Measurements from ENCODE around the gene ZKSCAN4.

Gene ZKSCAN4

DNA sequence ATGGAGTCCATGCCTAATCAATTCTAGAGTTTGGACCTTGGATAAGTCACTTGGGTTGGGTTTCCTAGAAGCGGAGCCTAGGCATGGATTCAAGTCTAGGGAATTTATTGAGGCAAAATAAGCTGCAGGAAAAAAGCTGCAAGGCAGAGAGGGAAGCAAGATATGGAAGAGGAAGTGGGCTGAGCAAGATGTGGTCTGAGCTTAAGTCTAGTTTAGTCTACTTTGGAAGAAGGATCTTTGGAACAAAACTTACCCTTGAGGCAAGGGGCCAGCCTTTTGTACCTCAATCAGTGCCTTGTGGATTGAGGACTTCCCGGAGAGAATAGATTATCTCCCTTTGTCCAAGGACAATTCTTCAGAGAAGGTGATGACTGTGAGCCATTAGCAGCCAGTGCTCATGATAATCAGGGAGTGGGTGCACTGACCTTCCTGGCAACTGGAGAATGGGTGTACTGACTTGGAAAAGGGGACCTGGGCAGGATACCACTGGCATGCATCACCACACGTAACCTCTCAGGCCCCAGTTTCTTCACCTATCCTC, 16.1 kb downstream of the ZKSCAN4 start:
- no peak for TF ChIP-seq YY1 (IDR thresholded peaks at IDR 0.05; ENCODE audit: low read depth)
- TF ChIP-seq EGR1 (IDR thresholded peaks at IDR 0.05), result no peak
- TF ChIP-seq, protein P1, sequence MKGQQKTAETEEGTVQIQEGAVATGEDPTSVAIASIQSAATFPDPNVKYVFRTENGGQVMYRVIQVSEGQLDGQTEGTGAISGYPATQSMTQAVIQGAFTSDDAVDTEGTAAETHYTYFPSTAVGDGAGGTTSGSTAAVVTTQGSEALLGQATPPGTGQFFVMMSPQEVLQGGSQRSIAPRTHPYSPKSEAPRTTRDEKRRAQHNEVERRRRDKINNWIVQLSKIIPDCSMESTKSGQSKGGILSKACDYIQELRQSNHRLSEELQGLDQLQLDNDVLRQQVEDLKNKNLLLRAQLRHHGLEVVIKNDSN (IDR thresholded peaks at IDR 0.05), result no peak
- TF ChIP-seq CREB1 (IDR thresholded peaks at IDR 0.05; ENCODE audit: low read depth), result no peak
- TF ChIP-seq, protein P2, sequence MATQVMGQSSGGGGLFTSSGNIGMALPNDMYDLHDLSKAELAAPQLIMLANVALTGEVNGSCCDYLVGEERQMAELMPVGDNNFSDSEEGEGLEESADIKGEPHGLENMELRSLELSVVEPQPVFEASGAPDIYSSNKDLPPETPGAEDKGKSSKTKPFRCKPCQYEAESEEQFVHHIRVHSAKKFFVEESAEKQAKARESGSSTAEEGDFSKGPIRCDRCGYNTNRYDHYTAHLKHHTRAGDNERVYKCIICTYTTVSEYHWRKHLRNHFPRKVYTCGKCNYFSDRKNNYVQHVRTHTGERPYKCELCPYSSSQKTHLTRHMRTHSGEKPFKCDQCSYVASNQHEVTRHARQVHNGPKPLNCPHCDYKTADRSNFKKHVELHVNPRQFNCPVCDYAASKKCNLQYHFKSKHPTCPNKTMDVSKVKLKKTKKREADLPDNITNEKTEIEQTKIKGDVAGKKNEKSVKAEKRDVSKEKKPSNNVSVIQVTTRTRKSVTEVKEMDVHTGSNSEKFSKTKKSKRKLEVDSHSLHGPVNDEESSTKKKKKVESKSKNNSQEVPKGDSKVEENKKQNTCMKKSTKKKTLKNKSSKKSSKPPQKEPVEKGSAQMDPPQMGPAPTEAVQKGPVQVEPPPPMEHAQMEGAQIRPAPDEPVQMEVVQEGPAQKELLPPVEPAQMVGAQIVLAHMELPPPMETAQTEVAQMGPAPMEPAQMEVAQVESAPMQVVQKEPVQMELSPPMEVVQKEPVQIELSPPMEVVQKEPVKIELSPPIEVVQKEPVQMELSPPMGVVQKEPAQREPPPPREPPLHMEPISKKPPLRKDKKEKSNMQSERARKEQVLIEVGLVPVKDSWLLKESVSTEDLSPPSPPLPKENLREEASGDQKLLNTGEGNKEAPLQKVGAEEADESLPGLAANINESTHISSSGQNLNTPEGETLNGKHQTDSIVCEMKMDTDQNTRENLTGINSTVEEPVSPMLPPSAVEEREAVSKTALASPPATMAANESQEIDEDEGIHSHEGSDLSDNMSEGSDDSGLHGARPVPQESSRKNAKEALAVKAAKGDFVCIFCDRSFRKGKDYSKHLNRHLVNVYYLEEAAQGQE (IDR thresholded peaks at IDR 0.05; ENCODE audit: low read depth), result no peak
- no peak for TF ChIP-seq ZBTB7A (IDR thresholded peaks at IDR 0.05; ENCODE audit: low read depth)
- TF ChIP-seq FOXM1 (IDR thresholded peaks at IDR 0.05; ENCODE audit: borderline replicate concordance, low read depth), result no peak
- no peak for TF ChIP-seq RAD21 (IDR thresholded peaks at IDR 0.05; ENCODE audit: low read depth)
- TF ChIP-seq, protein P3, sequence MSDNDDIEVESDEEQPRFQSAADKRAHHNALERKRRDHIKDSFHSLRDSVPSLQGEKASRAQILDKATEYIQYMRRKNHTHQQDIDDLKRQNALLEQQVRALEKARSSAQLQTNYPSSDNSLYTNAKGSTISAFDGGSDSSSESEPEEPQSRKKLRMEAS (IDR thresholded peaks at IDR 0.05), result no peak
- no peak for TF ChIP-seq TEAD4 (IDR thresholded peaks at IDR 0.05)
- TF ChIP-seq TCF12 (IDR thresholded peaks at IDR 0.05; ENCODE audit: low read depth), result no peak
- TF ChIP-seq NFIC (IDR thresholded peaks at IDR 0.05), result no peak
- TF ChIP-seq EP300 (IDR thresholded peaks at IDR 0.05; ENCODE audit: borderline replicate concordance), result no peak

DNA sequence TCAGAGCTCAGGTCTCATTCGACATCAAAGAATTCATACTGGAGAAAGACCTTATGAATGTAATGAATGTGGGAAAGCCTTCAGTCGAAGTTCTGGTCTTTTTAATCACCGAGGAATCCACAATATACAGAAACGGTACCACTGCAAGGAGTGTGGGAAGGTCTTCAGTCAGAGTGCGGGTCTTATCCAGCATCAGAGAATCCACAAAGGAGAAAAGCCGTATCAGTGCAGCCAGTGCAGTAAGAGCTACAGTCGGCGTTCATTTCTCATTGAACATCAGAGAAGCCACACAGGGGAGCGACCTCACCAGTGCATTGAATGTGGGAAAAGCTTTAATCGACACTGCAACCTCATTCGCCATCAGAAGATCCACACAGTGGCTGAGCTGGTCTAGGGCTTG, 19.3 kb downstream of the ZKSCAN4 start:
- TF ChIP-seq EP300 (IDR thresholded peaks at IDR 0.05; ENCODE audit: borderline replicate concordance) (no peak), CEBPB (IDR thresholded peaks at IDR 0.05) (no peak), CREB1 (IDR thresholded peaks at IDR 0.05; ENCODE audit: low read depth) (no peak), TAF1 (IDR thresholded peaks at IDR 0.05; ENCODE audit: low read depth) (no peak), YY1 (IDR thresholded peaks at IDR 0.05; ENCODE audit: low read depth) (no peak), NFIC (IDR thresholded peaks at IDR 0.05) (no peak), ZBTB7A (IDR thresholded peaks at IDR 0.05; ENCODE audit: low read depth) (no peak), EGR1 (IDR thresholded peaks at IDR 0.05) (no peak), TEAD4 (IDR thresholded peaks at IDR 0.05) (no peak)
- TF ChIP-seq, protein P1 (IDR thresholded peaks at IDR 0.05), result no peak
- TF ChIP-seq, protein P3 (IDR thresholded peaks at IDR 0.05), result no peak
- TF ChIP-seq, protein P2 (IDR thresholded peaks at IDR 0.05; ENCODE audit: low read depth), result no peak

DNA sequence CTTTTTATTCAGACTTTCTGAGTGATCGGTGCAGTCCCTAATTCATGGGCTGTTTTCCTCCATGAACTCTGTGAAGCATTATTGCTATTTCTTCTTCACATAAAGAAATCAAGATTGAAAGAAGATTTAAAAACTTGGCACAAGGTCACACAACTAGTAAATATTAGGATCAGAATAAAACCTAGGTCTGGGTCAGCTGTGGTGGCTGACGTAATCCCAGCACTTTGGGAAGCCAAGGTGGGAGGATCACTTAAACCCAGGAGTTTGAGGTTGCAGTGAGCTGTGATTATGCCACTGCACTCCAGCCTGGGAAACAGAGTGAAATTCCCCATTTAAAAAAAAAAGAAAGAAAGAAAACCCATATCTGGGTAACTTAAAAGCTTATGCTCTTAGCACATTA, 25.6 kb downstream of the ZKSCAN4 start:
- no peak for TF ChIP-seq RAD21 (IDR thresholded peaks at IDR 0.05; ENCODE audit: low read depth)
- no peak for TF ChIP-seq CEBPB (IDR thresholded peaks at IDR 0.05)
- TF ChIP-seq TAF1 (IDR thresholded peaks at IDR 0.05; ENCODE audit: low read depth), result no peak

DNA sequence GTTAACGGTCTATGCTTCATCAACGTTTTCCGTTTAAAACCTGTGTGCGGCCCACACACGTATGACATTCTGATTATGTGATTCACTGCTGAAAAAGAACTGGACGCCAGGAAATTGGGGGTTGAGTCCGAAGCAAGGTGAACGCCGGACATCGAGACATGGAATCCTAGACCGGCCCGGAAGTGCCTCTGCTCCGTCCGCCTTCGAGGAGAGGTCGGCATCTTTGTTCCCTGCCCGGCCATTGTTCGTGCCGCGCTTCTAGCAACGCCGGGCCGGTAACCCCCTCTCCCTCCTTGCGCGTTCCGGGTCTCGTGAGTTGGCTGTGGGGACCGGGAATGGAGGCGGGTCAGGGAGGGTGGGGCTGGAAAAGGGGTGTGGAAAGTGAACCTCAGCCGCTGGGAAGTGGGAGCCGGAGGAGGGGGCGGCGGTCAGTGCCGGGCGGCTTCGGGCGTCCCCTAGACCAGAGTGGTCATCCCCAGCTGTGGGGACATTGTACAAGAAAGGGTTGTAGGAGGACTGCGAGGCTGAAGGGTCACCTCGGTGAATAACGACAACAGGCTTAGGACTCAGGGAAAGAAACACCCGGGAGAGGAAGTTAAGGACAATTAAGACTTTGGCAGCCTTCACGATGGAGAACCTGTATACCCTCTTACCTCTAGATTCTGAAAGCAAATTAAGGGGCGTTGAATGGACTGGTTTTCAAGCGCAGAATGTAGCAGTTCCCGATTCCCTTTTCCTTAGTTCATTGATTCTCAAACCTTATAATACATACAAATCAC, 26.8 kb downstream of the ZKSCAN4 start, which contains the start of gene ZSCAN9:
ZSCAN9 (plus strand) TSS at position 220 of the 779 bp plus-strand sequence. CDS start 1,810 bp downstream, outside the sequence.
- peak; percentile 62; the same call in 1 of the 2 replicates for TF ChIP-seq TCF12 (IDR thresholded peaks at IDR 0.05; ENCODE audit: low read depth)
- no peak for TF ChIP-seq EGR1 (IDR thresholded peaks at IDR 0.05)
- TF ChIP-seq, protein P3 (IDR thresholded peaks at IDR 0.05), result peak; percentile 81
- TF ChIP-seq TEAD4 (IDR thresholded peaks at IDR 0.05), result peak; percentile 55
- peak; percentile 91 for TF ChIP-seq YY1 (IDR thresholded peaks at IDR 0.05; ENCODE audit: low read depth)
- no peak for TF ChIP-seq ZBTB7A (IDR thresholded peaks at IDR 0.05; ENCODE audit: low read depth)
- TF ChIP-seq TAF1 (IDR thresholded peaks at IDR 0.05; ENCODE audit: low read depth), result peak; percentile 87
- TF ChIP-seq, protein P1 (IDR thresholded peaks at IDR 0.05), result peak; percentile 20; the same call in 1 of the 2 replicates
